GM19025 (cell line): ENCODE measurements around the gene TMEM131.
"Not testable (repeated sequence)": the region's sequence is repeated elsewhere in the genome, so short reads cannot be mapped to it uniquely, and the experiment has no call there.

Experiments
- ATAC-seq: cut with Tn5 transposase; IDR thresholded peaks from one replicate; pipeline ENCODE4 v1.9.1; 2021; ENCODE audit warnings: mild to moderate bottlenecking, low read depth, moderate library complexity; ENCODE audit not compliant: unreplicated experiment

The TMEM131 gene

GRCh38 chr2:97958184-97958583 is 37.6 kb downstream of the TMEM131 start:
- ATAC-seq, result no peak

DNA sequence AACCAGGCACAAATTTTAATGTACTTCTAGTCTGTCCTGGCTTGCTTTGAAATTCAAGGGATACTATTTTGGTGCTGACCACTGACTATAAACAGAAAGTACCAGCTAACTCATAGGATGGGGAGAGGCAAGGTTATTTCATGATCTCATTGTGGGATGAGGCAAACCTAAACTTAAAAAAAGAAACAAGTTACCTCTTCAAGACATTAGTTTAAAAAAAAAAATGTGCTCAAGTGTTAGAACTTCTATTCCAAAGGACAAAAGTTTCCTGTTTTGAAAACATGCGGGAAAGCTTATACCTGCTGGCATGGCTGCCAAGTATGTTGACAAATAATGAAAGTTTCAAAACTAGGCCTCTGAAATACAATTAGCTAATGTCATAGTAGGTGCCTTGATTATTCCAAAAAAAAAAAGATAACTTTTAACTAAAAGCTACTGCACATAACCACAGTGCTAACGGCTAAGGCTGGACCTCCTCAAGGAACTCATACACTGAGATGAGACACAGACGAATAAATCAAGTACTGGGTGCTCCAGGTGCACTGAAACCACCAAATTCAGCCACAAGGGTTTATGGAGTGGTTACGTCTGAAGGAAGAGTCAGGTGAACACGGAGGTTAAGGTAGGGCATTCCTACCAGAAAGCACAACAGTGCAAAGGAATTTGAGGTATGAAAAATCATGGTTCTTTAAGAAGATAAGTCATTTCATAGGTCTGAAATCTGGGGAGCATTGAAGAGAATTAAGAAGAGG is 38.1 kb downstream of the TMEM131 start:
- ATAC-seq, result no peak

- ATAC-seq, result not testable (repeated sequence)
Measured at GRCh38 chr2:97956753-97957152, 39.0 kb downstream of the TMEM131 start.

DNA sequence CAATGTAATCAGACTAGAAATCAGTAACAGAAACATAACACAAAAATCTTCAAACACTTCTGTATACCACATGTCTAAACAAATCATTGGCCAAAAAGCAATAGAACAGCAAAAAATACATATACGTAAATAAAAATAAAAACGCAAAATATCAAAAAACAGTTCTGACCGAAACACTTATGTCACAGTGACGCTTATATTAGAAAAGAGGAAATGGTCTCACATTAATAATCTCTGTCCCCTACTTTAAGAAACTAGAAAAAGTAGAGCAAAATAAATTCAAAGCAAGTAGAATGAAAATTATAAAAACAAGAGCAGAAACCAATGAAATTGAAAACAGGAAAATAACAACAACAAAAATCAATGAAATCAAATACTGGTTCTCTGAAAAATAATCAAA is 41.9 kb downstream of the TMEM131 start:
- no peak for ATAC-seq

DNA sequence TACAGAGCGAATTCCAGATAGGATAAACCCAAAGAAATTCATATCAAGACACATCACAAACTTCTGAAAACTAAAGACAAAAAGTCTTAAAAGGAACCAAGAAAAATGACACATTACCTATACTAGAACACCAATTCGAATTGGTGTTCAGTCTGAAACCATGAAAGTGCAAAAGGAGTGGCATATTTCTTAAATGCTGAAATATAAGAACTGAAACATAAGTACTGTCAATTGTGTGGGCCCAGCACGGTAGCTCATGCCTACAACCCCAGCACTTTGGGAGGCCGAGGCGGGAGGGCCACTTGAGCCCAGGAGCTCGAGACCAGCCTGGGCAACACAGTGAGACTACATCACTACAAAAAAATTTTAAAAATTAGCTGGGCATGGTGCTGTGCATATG is 43.4 kb downstream of the TMEM131 start:
- ATAC-seq, result no peak

- no peak for ATAC-seq
Measured at GRCh38 chr2:97951155-97951680, 44.5 kb downstream of the TMEM131 start.

DNA sequence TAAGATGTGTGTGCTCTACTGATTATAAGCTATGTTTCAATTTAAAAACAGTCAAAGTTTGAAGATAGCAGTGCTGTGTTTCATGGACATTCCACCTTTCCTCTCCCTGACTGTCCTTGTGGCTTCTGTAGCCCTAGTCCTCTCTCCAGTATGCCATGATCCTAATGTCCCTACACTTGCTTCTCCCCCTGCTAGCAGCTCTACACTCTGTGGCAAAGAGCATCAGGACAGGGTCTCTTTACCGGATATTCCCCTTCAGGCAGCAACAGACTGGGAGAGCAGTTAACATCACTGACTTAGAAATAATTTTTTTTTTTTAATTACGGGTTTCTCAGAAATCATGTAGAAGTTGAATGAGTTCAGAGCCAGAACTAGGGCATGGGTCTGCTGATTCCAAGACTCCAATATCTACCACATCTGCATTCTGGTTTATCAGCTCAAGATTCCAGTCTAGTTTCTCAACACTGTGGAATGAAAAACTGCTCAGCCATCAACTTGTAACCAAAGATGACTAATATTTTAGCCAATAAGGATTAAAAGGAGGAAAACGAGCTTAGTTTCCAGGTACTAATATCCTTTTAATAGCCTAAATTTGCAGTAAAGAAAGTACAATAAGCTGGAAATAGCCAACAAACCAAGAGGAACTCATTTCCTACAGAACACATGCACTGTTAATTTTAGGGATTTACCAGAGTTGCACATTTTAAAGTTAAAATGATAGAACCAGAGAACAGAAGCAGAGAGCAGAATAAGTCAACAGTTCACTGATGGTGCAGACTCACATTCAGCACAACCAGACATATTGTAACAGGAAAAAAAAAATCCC is 45.2 kb downstream of the TMEM131 start:
- no peak for ATAC-seq

GRCh38 chr2:97948926-97949325 is 46.8 kb downstream of the TMEM131 start:
- no peak for ATAC-seq

- no peak for ATAC-seq
Measured at GRCh38 chr2:97945791-97946190, 50.0 kb downstream of the TMEM131 start.

- ATAC-seq, result no peak
Measured at GRCh38 chr2:97936881-97937280, 58.9 kb downstream of the TMEM131 start.

GRCh38 chr2:97936199-97936598 is 59.5 kb downstream of the TMEM131 start:
- ATAC-seq, result no peak

GRCh38 chr2:97935719-97936161 is 60.0 kb downstream of the TMEM131 start:
- no peak for ATAC-seq

GRCh38 chr2:97932975-97933662 is 62.6 kb downstream of the TMEM131 start:
- ATAC-seq, result no peak

GRCh38 chr2:97931858-97932225 is 63.9 kb downstream of the TMEM131 start:
- ATAC-seq, result no peak

DNA sequence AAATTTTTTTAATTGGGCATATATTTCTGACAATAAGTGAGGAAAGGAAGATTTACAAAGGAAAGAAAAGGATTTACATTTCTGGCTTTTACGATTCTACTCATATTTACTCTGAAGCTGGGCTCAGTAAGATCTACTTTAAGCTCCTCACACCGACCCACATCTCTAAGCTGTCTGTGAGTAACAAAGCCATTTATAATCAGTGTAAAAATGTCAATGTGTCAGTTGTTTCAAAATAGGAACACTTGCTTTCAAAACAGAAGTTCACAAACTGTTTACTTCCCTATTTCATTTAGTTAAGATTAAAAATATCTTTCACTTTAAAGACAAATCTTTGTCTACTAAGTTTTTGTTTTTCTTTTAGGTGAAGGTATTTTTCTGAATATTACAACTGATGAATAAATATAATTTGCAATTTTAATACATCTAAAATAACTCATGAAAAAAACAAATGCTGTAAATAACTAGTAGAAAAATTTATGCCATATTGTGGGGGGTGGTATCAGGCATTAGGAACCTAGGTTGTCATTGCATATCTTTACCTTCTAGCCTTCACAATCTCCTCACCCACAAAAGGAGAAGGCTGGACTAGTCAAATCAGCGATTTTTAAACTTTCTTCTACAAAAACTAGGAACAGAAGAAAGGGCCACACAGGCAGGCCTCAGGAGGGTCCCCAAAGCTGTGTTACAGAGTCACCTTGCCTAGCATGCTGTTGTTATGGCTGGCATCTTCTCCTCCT is 64.5 kb downstream of the TMEM131 start:
- ATAC-seq, result peak; percentile 50

- ATAC-seq, result no peak
Measured at GRCh38 chr2:97928591-97928990, 67.2 kb downstream of the TMEM131 start.

DNA sequence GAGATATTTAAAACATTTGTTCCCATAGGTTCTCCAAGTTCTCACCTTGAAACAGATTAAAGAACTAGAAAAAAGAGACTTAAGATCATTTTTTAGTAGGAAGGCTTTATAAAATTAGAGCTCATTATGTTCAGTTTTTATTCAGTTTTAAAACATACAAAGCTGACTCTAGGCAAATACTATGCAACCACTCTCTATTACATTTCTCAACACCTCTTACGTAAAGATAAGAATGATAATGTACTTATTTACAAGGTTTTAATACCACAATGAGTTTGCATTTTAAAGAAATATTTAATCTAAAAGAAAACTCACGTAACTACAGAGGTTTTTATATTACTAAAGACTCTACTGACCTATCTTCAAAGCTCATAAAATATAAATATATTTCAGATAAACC is 68.8 kb downstream of the TMEM131 start:
- no peak for ATAC-seq

DNA sequence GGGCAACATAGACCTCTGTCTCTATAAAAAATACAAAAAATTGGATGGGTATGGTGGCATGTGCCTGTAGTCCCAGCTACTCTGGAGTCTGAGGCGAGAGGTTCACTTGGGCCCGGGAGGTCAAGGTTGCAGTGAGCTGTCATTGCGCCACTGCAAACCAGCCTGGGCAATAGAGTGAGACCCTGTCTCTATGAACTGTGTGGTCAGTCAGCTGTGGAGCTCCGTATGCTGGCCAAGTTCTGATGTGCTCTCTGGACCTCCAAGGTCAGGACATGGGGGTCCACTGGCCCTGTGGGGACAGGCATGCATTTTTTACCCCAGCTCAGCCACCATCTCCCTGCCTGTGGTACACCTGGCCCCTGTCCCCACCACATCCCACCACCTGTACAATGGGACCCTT is 71.6 kb downstream of the TMEM131 start:
- ATAC-seq, result no peak

GRCh38 chr2:97919858-97920257 is 75.9 kb downstream of the TMEM131 start:
- ATAC-seq, result no peak

DNA sequence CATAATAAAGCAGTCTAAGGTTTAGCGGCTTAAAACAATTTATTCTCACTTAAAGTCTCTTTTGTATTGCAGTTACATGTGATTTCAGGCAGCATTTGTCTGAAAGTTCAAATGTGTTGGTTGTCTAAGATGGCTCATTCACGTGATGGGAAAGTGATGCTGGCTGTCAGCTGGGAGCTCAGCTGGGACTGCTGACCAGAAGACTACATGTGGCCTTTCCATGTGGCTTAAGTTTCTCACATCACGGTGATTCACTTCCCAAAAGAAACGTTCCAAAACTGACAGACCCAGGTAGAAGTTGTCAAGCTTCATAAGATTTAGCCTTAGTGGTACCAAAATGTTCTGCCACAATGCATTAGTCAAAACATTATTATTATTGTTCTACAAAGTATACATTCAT is 76.9 kb downstream of the TMEM131 start:
- no peak for ATAC-seq
